Measurements from ENCODE around the gene ERCC5. TPM values are rescaled to one million over a fixed set of nuclear protein-coding genes. Genes with fewer than 3 reads are reported as not detected.

The ERCC5 gene
- total and polyA plus RNA-seq, 2 of the 8 experiments (the other 6 are each of a cell fraction or from before 2014, with no cell fraction given): 3.8 to 24.4 TPM

GRCh38 chr13:102907016-102907756 lies 61.4 kb downstream of the ERCC5 start:
- H3K4me2 ChIP-seq (ENCODE audit: insufficient read depth in 1 of 2, low read depth in 2 of 2, low read length in 2 of 2): no peak overlapping the region
- no peak for FAIRE-seq
- no peak overlapping the region for H4K5ac ChIP-seq (ENCODE audit: insufficient read length, low read depth, low read length)
- H2AK5ac ChIP-seq (ENCODE audit: low read depth, low read length): no peak overlapping the region
- H2AFZ ChIP-seq (ENCODE audit: low read length): no peak overlapping the region
- no peak overlapping the region for H3K4ac ChIP-seq (replicated peaks; ENCODE audit: insufficient read length, low read depth, low read length)
- H3K36me3 ChIP-seq (ENCODE audit: control insufficient read depth in 2 of 4, insufficient read depth in 4 of 4, low read length in 3 of 4): no peaks in the 10 kb centered on the region
- no peak overlapping the region for H2BK5ac ChIP-seq (ENCODE audit: low read depth, low read length)
- DNase-seq (ENCODE audit: low read depth in 1 of 2, low spot score in 2 of 2): no peak
- H2BK20ac ChIP-seq (ENCODE audit: low read length): no peak overlapping the region
- H3K14ac ChIP-seq (ENCODE audit: insufficient read length): no peak overlapping the region
- no peak overlapping the region for H4K91ac ChIP-seq (replicated peaks; ENCODE audit: insufficient read length, low read length)
- H4K20me1 ChIP-seq (replicated peaks in 1 of 2; ENCODE audit: control insufficient read depth in 1 of 2, insufficient read depth in 2 of 2, low read length in 2 of 2): no peaks in the 10 kb centered on the region
- WGBS, 2 experiments (ENCODE audit: extremely low coverage in 1 of 2, insufficient coverage in 1 of 2, insufficient read length in 1 of 2, insufficient replicate concordance in 2 of 2, low coverage in 1 of 2, low lambda C conversion rate in 2 of 2, missing lambda C conversion rate in 1 of 2): 42% methylated on average over 2 of the region's 2 CpGs; no CpG with 5 or more reads in 1 of the 2 experiments
- H4K8ac ChIP-seq (ENCODE audit: extremely low read depth, insufficient read depth, low read length): no peak overlapping the region
- CTCF ChIA-PET (ENCODE audit: partially characterized antibody): interaction anchor here (1.3 to 3.4 kb wide), 6 partner anchors 8 to 37 kb away, joined by 3 to 15 read pairs (median 4); no protein-coding TSS in a partner anchor
- H2BK12ac ChIP-seq (ENCODE audit: low read depth, low read length): no peak overlapping the region
- no peaks in the 10 kb centered on the region for H3K79me1 ChIP-seq (ENCODE audit: low read depth, low read length)
- H3K27me3 ChIP-seq (replicated peaks in 1 of 4; ENCODE audit: control insufficient read depth in 3 of 4, extremely low read depth in 1 of 4, insufficient read depth in 3 of 4, low read length in 3 of 4): no peaks in the 10 kb centered on the region
- peaks cover 0 to 4% (median 0%) of the 10 kb centered on the region in 4 experiments; a peak in 1 of 7 replicates for H3K4me1 ChIP-seq (replicated peaks in 1 of 4; ENCODE audit: control insufficient read depth in 3 of 4, insufficient read depth in 4 of 4, low read length in 3 of 4)
- no peak overlapping the region for H2BK15ac ChIP-seq (ENCODE audit: low read length)
- no peaks in the 10 kb centered on the region for H3K9me3 ChIP-seq (ENCODE audit: insufficient read depth in 2 of 2, low read depth in 1 of 2, low read length in 1 of 2)
- no peak overlapping the region for H3K56ac ChIP-seq (replicated peaks; ENCODE audit: insufficient read length, low read depth, low read length)
- no peak overlapping the region for H3K4me3 ChIP-seq (ENCODE audit: extremely low read depth in 1 of 4, insufficient read depth in 2 of 4, low read depth in 3 of 4, low read length in 4 of 4)
- POLR2A ChIA-PET (ENCODE audit: partially characterized antibody): no interaction called here
- TF ChIP-seq TEAD4 (IDR thresholded peaks at IDR 0.05; ENCODE audit: low read depth, low read length) (no peak), BCL11A (IDR thresholded peaks at IDR 0.05; ENCODE audit: low read depth in 2 of 2, low read length in 2 of 2) (no peak), CHD2 (IDR thresholded peaks at IDR 0.05; ENCODE audit: low read length) (no peak), JUND (IDR thresholded peaks at IDR 0.05; ENCODE audit: low read length) (no peak), EGR1 (IDR thresholded peaks at IDR 0.05; ENCODE audit: borderline replicate concordance, low read depth, low read length) (no peak), TBP (IDR thresholded peaks at IDR 0.05; ENCODE audit: low read depth, low read length) (no peak), BACH1 (IDR thresholded peaks at IDR 0.05; ENCODE audit: low read length) (no peak), GTF2F1 (IDR thresholded peaks at IDR 0.05; ENCODE audit: borderline replicate concordance, low read depth, low read length) (no peak), RNF2 (IDR thresholded peaks at IDR 0.05; ENCODE audit: borderline replicate concordance, low read depth, low read length, missing control alignments, poor library complexity, severe bottlenecking) (no peak), MAX (IDR thresholded peaks at IDR 0.05) (no peak), SAP30 (IDR thresholded peaks at IDR 0.05; ENCODE audit: insufficient read depth, insufficient replicate concordance, low read length) (no peak), YY1 (IDR thresholded peaks at IDR 0.05; ENCODE audit: low read depth, low read length) (no peak), SP1 (IDR thresholded peaks at IDR 0.05; ENCODE audit: low read depth, low read length) (no peak)
- H2BK120ac ChIP-seq (replicated peaks; ENCODE audit: low read depth, low read length): no peak overlapping the region
- no peak overlapping the region for H3K23ac ChIP-seq (ENCODE audit: insufficient read length)
- H3K23me2 ChIP-seq (ENCODE audit: low read depth, low read length): no peaks in the 10 kb centered on the region; the same call in 1 of the 2 replicates
- no peak overlapping the region for H3K18ac ChIP-seq (ENCODE audit: extremely low read depth, low read length)
- no peak overlapping the region for H3K9ac ChIP-seq (replicated peaks in 1 of 4; ENCODE audit: extremely low read depth in 1 of 4, low read depth in 3 of 4, low read length in 3 of 4)
- no peak overlapping the region for H3K27ac ChIP-seq (ENCODE audit: low read depth, low read length)
- no peaks in the 10 kb centered on the region for H3K79me2 ChIP-seq (ENCODE audit: control insufficient read depth in 1 of 2, insufficient read depth in 2 of 2, low read length in 2 of 2)
